ES-I3 (cell line): ENCODE results near the gene SEC16A.

Source experiments
- H3K36me3 ChIP-seq: 2 replicates; pipeline ENCODE4 v1.6.1; 2013; ENCODE audit warnings: mild to moderate bottlenecking, low read length, control low read depth, moderate library complexity; ENCODE audit not compliant: insufficient read depth
- H3K4me1 ChIP-seq: 2 replicates; pipeline ENCODE4 v1.6.1; 2013; ENCODE audit warnings: mild to moderate bottlenecking, control low read depth, low read length; ENCODE audit not compliant: insufficient read depth
- H3K9ac ChIP-seq: 2 replicates; pipeline ENCODE4 v1.6.1; 2013; ENCODE audit warnings: low read depth, mild to moderate bottlenecking, low read length, moderate library complexity
- H3K9me3 ChIP-seq: 2 replicates; pipeline ENCODE4 v1.6.1; 2013; ENCODE audit warnings: mild to moderate bottlenecking, low read length, moderate library complexity; ENCODE audit not compliant: control insufficient read depth, insufficient read depth

Gene SEC16A

GRCh38 chr9:136502196-136502595 is 19.4 kb upstream of the SEC16A start:
- H3K36me3 ChIP-seq, result peaks cover 19% of the 10 kb centered on the region
- H3K4me1 ChIP-seq, result no peaks in the 10 kb centered on the region

GRCh38 chr9:136501686-136502085 is 18.8 kb upstream of the SEC16A start:
- no peaks in the 10 kb centered on the region for H3K4me1 ChIP-seq
- no peaks in the 10 kb centered on the region for H3K9me3 ChIP-seq
- no peak overlapping the region for H3K9ac ChIP-seq
- H3K36me3 ChIP-seq, result peaks cover 19% of the 10 kb centered on the region

More at GRCh38 chr9:136502196-136502595, 19.4 kb upstream of the SEC16A start:
- Histone ChIP-seq H3K9me3 (no peaks in the 10 kb centered on the region), H3K9ac (no peak overlapping the region)

- no peaks in the 10 kb centered on the region for H3K4me1 ChIP-seq
- H3K9ac ChIP-seq, result no peak overlapping the region
- H3K36me3 ChIP-seq, result peaks cover 19% of the 10 kb centered on the region
- H3K9me3 ChIP-seq, result no peaks in the 10 kb centered on the region
These were observed 17.4 kb upstream of the SEC16A start for GRCh38 chr9:136499935-136500910.

- no peaks in the 10 kb centered on the region for H3K9me3 ChIP-seq
- H3K4me1 ChIP-seq, result no peaks in the 10 kb centered on the region
- peaks cover 14% of the 10 kb centered on the region for H3K36me3 ChIP-seq
- H3K9ac ChIP-seq, result no peak overlapping the region
These were observed 16.5 kb upstream of the SEC16A start for GRCh38 chr9:136499071-136499934.

GRCh38 chr9:136497916-136498695 is 15.3 kb upstream of the SEC16A start:
- Histone ChIP-seq H3K9ac (no peak overlapping the region), H3K36me3 (peaks cover 14% of the 10 kb centered on the region), H3K9me3 (no peaks in the 10 kb centered on the region), H3K4me1 (no peaks in the 10 kb centered on the region)

GRCh38 chr9:136496801-136497620 is 14.2 kb upstream of the SEC16A start:
- no peaks in the 10 kb centered on the region for H3K4me1 ChIP-seq
- peaks cover 14% of the 10 kb centered on the region for H3K36me3 ChIP-seq
- no peaks in the 10 kb centered on the region for H3K9me3 ChIP-seq
- no peak overlapping the region for H3K9ac ChIP-seq

GRCh38 chr9:136496181-136496580 is 13.3 kb upstream of the SEC16A start:
- Histone ChIP-seq H3K4me1 (no peaks in the 10 kb centered on the region), H3K36me3 (peaks cover 14% of the 10 kb centered on the region), H3K9me3 (no peaks in the 10 kb centered on the region), H3K9ac (no peak overlapping the region)

- H3K9ac ChIP-seq, result no peak overlapping the region
- H3K9me3 ChIP-seq, result no peaks in the 10 kb centered on the region
- no peaks in the 10 kb centered on the region for H3K4me1 ChIP-seq
- H3K36me3 ChIP-seq, result peaks cover 14% of the 10 kb centered on the region
These were observed 12.5 kb upstream of the SEC16A start for GRCh38 chr9:136495238-136495800.

- no peaks in the 10 kb centered on the region for H3K4me1 ChIP-seq
- peaks cover 11% of the 10 kb centered on the region for H3K36me3 ChIP-seq
- no peak overlapping the region for H3K9ac ChIP-seq
- no peaks in the 10 kb centered on the region for H3K9me3 ChIP-seq
These were observed 11.8 kb upstream of the SEC16A start for GRCh38 chr9:136494531-136495215.

- Histone ChIP-seq H3K36me3 (peaks cover 5% of the 10 kb centered on the region), H3K9me3 (no peaks in the 10 kb centered on the region), H3K9ac (no peak overlapping the region), H3K4me1 (no peaks in the 10 kb centered on the region)
These were observed 11.2 kb upstream of the SEC16A start for GRCh38 chr9:136494012-136494411.

- Histone ChIP-seq H3K9ac (no peak overlapping the region), H3K4me1 (no peaks in the 10 kb centered on the region), H3K9me3 (no peaks in the 10 kb centered on the region), H3K36me3 (peaks cover 3% of the 10 kb centered on the region; the same call in 1 of the 2 replicates)
These were observed 10.7 kb upstream of the SEC16A start for GRCh38 chr9:136493567-136493971.

- Histone ChIP-seq H3K9me3 (no peaks in the 10 kb centered on the region), H3K36me3 (peaks cover 3% of the 10 kb centered on the region; the same call in 1 of the 2 replicates), H3K9ac (no peak overlapping the region), H3K4me1 (no peaks in the 10 kb centered on the region)
These were observed 10.2 kb upstream of the SEC16A start for GRCh38 chr9:136492978-136493522.
